AG04449 (cell line): ENCODE results near the gene IGFBPL1.

Experiments used
- CTCF ChIA-PET: fragments of 350-600 bp; formaldehyde crosslinking; extraction: SDS; loops from one replicate; lab custom pipeline; 2021; ENCODE audit warnings: antibody characterized with exemption; lab: Yijun Ruan, JAX
- POLR2A ChIA-PET: fragments of 400-600, 350-600 bp; formaldehyde crosslinking; extraction: SDS; loops from one replicate; lab custom pipeline; 2020; ENCODE audit warnings: antibody characterized with exemption, inconsistent platforms; lab: Yijun Ruan, JAX
- DNase-seq: peaks from one replicate; pipeline ENCODE4 v3.0.0-alpha.2; 2010; ENCODE audit warnings: low read depth, low spot score
- H3K4me3 ChIP-seq: 2 replicates; pipeline ENCODE4 v1.5.1; 2011; ENCODE audit warnings: low read depth, mild to moderate bottlenecking, control low read depth, low read length
- TF ChIP-seq, protein P1 (sequence below): IDR thresholded peaks from one replicate; pipeline ENCODE4 v1.5.1; 2011; ENCODE audit warnings: mild to moderate bottlenecking, moderate library complexity, low read length, control low read depth, inconsistent platforms; ENCODE audit not compliant: insufficient read depth; ENCODE audit errors: missing control alignments

The IGFBPL1 gene

DNA sequence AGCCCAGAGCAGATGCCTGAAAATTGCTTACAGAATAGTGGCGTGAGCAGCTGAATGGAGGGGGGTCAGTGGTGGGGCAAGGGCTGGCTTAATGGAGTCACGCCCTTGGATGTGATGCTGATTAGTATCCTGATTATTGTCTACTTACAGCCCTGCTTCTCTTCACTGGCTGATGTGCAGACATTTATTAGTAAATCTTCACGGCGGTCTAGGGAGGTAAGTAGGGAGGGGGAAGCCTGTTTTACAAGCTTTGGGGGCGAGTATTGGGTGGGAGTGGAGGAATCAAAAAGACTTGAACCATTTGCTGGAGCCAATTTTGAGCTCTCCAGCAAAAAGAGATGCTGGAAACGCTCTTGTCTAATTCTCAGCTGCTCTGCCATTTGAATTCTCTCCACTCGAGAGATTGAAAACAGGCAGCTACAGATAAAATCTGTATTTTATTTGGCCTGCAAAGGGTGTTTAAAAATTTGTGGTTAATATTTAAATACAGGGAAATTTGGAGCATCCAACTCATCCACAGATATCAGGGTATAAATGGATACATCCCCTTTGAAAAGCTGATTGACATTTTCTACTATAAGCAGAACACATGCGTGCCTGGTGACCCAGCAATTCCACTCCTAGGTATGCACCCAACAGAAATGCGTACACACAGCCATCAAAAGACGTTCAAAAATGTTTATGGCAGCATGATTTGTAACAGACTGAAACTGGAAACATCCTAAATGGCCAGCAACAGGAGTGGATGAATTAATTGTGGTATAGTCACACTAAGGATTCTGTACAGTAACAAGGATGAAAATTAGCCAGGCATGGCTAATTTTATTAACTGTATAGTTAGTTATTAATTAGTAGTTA, 51.3 kb downstream of the IGFBPL1 start:
- TF ChIP-seq, protein P1, sequence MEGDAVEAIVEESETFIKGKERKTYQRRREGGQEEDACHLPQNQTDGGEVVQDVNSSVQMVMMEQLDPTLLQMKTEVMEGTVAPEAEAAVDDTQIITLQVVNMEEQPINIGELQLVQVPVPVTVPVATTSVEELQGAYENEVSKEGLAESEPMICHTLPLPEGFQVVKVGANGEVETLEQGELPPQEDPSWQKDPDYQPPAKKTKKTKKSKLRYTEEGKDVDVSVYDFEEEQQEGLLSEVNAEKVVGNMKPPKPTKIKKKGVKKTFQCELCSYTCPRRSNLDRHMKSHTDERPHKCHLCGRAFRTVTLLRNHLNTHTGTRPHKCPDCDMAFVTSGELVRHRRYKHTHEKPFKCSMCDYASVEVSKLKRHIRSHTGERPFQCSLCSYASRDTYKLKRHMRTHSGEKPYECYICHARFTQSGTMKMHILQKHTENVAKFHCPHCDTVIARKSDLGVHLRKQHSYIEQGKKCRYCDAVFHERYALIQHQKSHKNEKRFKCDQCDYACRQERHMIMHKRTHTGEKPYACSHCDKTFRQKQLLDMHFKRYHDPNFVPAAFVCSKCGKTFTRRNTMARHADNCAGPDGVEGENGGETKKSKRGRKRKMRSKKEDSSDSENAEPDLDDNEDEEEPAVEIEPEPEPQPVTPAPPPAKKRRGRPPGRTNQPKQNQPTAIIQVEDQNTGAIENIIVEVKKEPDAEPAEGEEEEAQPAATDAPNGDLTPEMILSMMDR = no peak
- ChIA-PET CTCF (interaction anchor here (0.7 to 1.4 kb wide), 4 partner anchors 10 to 59 kb away, joined by 3 to 7 read pairs (median 4); no protein-coding TSS in a partner anchor), POLR2A (no interaction called here)
- H3K4me3 ChIP-seq = no peak overlapping the region
- no peak for DNase-seq

DNA sequence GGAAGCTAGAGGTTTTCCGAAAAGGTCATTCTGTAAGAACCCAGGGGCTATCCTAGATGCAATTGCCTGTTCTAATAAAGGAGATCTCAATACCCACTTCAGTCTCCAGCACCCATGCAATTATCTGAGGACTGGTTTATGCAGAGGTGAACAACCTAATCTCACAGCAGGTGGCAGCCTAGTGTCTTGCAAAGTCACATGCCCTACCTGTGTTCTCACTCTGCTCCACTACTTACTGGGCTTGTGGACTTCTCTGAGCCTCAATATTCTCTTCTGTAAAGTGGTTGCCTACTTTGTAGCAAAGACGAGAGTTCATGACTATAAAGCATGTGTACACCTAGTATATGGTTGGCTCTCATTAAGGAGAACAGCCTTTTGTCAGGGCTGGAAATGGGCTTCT, 52.8 kb downstream of the IGFBPL1 start:
- TF ChIP-seq, protein P1 = peak; percentile 6
- H3K4me3 ChIP-seq = no peak overlapping the region
- ChIA-PET POLR2A (no interaction called here), CTCF (interaction anchor here (1.4 kb wide), 1 partner anchor 23 kb away, joined by 3 read pairs; no protein-coding TSS in a partner anchor)
- no peak for DNase-seq

DNA sequence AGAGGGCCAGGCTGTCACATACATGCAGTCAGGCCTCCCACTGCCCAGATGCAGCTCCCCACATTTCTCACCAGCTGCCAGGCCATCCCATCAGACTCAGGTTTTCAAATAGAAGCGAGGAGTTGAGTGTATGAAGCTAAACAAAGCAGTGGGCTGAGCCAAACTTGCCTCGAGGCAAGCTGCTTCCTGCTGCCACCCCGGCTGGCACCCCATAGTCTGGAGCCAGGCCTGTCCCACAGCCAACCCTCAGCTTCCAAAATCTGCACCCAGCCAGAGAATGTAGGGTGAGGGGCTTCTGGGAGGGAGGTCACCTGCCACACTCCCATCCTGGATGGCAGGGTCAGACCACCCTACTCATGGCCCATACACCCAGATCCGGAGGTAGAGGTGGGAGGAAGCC, 54.1 kb downstream of the IGFBPL1 start:
- no peak overlapping the region for H3K4me3 ChIP-seq
- POLR2A ChIA-PET = no interaction called here
- CTCF ChIA-PET = interaction anchor here (1.0 to 2.1 kb wide), 5 partner anchors 9 to 456 kb away, joined by 3 to 6 read pairs (median 3); no protein-coding TSS in a partner anchor
- no peak for DNase-seq
- TF ChIP-seq, protein P1 = no peak

DNA sequence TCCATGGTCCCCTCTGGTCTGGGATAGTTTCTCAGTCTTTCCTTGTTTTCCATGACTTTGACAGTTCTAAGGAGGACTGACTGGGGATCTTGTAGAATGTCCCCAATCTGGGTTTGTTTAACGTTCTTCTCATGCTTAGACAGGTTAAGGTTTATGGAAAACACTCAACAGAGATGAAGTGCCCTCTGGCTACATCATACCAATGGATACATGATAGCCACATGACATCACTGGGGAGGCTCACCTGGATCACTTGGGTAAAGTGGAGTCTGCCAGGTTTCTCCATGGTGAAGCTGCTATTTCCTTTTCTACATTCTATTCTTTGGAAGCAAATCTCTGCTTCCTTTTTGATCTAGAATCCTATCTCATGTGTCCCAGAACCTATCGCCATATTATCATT, 55.5 kb downstream of the IGFBPL1 start:
- CTCF ChIA-PET = interaction anchor here (2.1 kb wide), 1 partner anchor 7 kb away, joined by 6 read pairs; no protein-coding TSS in a partner anchor
- POLR2A ChIA-PET = no interaction called here
- H3K4me3 ChIP-seq = no peak overlapping the region
- TF ChIP-seq, protein P1 = no peak
- no peak for DNase-seq

DNA sequence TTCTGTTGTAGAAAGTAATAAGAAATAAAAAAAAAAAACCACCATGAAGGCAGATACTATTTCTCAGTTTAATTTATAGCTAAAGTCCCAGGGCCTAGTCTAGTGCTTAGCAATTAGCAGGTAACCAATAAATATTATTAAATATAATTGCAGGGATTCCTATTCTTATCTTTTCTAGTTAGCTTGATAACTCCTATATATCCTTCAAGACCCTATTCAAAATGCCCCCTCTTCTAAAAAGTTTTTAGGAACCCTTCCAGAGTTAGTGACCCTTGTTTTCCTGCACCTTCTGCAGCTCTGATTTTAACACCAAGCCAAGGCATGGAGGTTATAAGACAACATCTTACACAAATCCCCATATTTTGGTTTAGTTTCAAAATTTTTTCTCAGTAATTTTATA, 56.4 kb downstream of the IGFBPL1 start:
- ChIA-PET CTCF (no interaction called here), POLR2A (no interaction called here)
- no peak for DNase-seq
- no peak overlapping the region for H3K4me3 ChIP-seq
- TF ChIP-seq, protein P1 = no peak

DNA sequence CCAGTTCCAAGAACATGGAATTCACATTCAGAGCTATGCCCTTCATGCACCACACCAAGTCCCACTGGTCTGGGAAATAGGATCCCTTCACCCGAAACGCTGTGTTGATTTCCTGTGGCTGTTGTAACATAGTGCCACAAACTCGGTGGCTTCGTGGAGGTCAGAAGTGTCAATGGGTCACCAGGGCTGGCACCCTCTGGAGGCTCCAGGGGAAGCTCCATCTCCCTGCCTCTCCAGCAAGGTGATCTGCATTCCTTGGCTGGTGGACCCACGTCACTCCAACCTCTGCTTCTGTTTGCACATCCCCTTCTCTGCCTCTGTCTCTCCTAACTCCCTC, 60.7 kb downstream of the IGFBPL1 start:
- TF ChIP-seq, protein P1 = no peak
- no peak for DNase-seq
- no peak overlapping the region for H3K4me3 ChIP-seq
- ChIA-PET POLR2A (interaction anchor here (0.6 kb wide), 1 partner anchor 808 kb away, joined by 3 read pairs; no protein-coding TSS in a partner anchor), CTCF (interaction anchor here (0.7 to 3.0 kb wide), 16 partner anchors 9 to 617 kb away, joined by 3 to 10 read pairs (median 4); no protein-coding TSS in a partner anchor)
